Upper lobe of left lung (tissue), 6 donors: ENCODE measurements around the gene CCND1. TPM values are rescaled to one million over a fixed set of nuclear protein-coding genes. Genes with fewer than 3 reads are reported as not detected.
A peak's percentile ranks its signal among the peaks of the same experiment; 100 is the strongest.
"Not testable (repeated sequence)": the region's sequence is repeated elsewhere in the genome, so short reads cannot be mapped to it uniquely, and the experiment has no call there.

Source experiments
- ATAC-seq, 2 donors: fragments of 200-7000 bp; cut with Tn5 transposase; one replicate each; pipeline ENCODE4 v1.9.1; 2022; ENCODE audit warnings: mild to moderate bottlenecking in 2 of 2, moderate library complexity in 2 of 2; ENCODE audit not compliant: low FRiP score in 2 of 2
- DNase-seq, 2 donors: peaks; one replicate each; pipeline ENCODE4 v3.0.0-alpha.2; 2019 to 2020
- H3K27ac ChIP-seq, 4 donors: fragments of 200-600 bp; sonication (generic); one replicate each; pipeline ENCODE4 v1.5.1; 2016 to 2019
- H3K27me3 ChIP-seq, 4 donors: fragments of 200-600 bp; sonication (generic); one replicate each; pipeline ENCODE4 v1.5.1; 2017 to 2019
- H3K36me3 ChIP-seq, 4 donors: fragments of 200-600 bp; sonication (generic); one replicate each; pipeline ENCODE4 v1.5.1; 2016 to 2019
- H3K4me1 ChIP-seq, 4 donors: fragments of 200-600 bp; sonication (generic); one replicate each; pipeline ENCODE4 v1.5.1; 2018 to 2019
- H3K4me3 ChIP-seq, 4 donors: fragments of 200-600 bp; sonication (generic); one replicate each; pipeline ENCODE4 v1.5.1; 2017 to 2019; ENCODE audit warnings: mild to moderate bottlenecking in 2 of 4, moderate library complexity in 1 of 4
- H3K9me3 ChIP-seq, 4 donors: fragments of 200-600 bp; sonication (generic); one replicate each; pipeline ENCODE4 v1.5.1; 2018 to 2019
- CTCF ChIP-seq, 6 experiments: fragments of 450-650 bp in 4 of 6; fragments of 200-600 bp in 2 of 6; sonication (generic) in 2 of 6; IDR thresholded peaks; one replicate each; pipeline ENCODE4 v1.5.1; 2016 to 2019; ENCODE audit warnings: antibody characterized with exemption in 6 of 6
- EP300 ChIP-seq, 4 donors: sonication (generic); formaldehyde crosslinking; IDR thresholded peaks; one replicate each; pipeline ENCODE4 v1.5.1; 2017; ENCODE audit warnings: antibody characterized with exemption in 4 of 4, control low read depth in 2 of 4
- POLR2A ChIP-seq, 4 donors: fragments of 450-650 bp; IDR thresholded peaks; one replicate each; pipeline ENCODE4 v1.5.1; 2016 to 2017; ENCODE audit warnings: antibody characterized with exemption in 4 of 4, mild to moderate bottlenecking in 2 of 4
- POLR2AphosphoS5 ChIP-seq, 2 donors: sonication (generic); formaldehyde crosslinking; IDR thresholded peaks; one replicate each; pipeline ENCODE4 v1.5.1; 2017; ENCODE audit warnings: antibody characterized with exemption in 2 of 2
- WGBS, 2 donors: methylation state at CpG; one replicate each; pipeline ENCODE4 v1.1.5; 2017 to 2018; 5-methylcytosine and 5-hydroxymethylcytosine counted together
- total RNA-seq, 6 donors: library from RNA; depleted of rRNA in 4 of 6; stranded (reverse); fragments of >200 nt in 4 of 6; gene quantifications; one replicate each; pipeline versions ENCODE4 v1.1.0 to v1.2.1, GENCODE V29; 2016 to 2021
- donor health status: DM: no; HTN: no; CAD: no; lungs with moderate emphysema.
- donor health status: DM: no; HTN: yes; CAD: no; lungs with severe emphysema.

Gene CCND1
- total RNA-seq, 6 donors from 2014 or later = 23.0 to 404 (median 237) TPM

- H3K27ac ChIP-seq = no peak overlapping the region
- TF ChIP-seq POLR2AphosphoS5 (IDR thresholded peaks at IDR 0.05) = no peak
- no peak for TF ChIP-seq EP300 (IDR thresholded peaks at IDR 0.05)
- TF ChIP-seq POLR2A (IDR thresholded peaks at IDR 0.05) = no peak
- no peak for TF ChIP-seq CTCF (IDR thresholded peaks at IDR 0.05)
- H3K36me3 ChIP-seq = no peaks in the 10 kb centered on the region
- WGBS, 2 donors = 57 to 63% methylated on average over 8 of the region's 8 CpGs
- no peak for ATAC-seq
- H3K9me3 ChIP-seq = no peaks in the 10 kb centered on the region
- no peak for DNase-seq
- no peak overlapping the region for H3K4me3 ChIP-seq
- peaks cover 0 to 8% (median 6%) of the 10 kb centered on the region in 4 donors for H3K4me1 ChIP-seq
- no peaks in the 10 kb centered on the region for H3K27me3 ChIP-seq
These were observed 44.4 kb downstream of the CCND1 start for GRCh38 chr11:69685348-69685747.

GRCh38 chr11:69686452-69686851 is 45.5 kb downstream of the CCND1 start:
- H3K27ac ChIP-seq = no peak overlapping the region
- peaks cover 0 to 8% (median 6%) of the 10 kb centered on the region in 4 donors for H3K4me1 ChIP-seq
- no peak for ATAC-seq

GRCh38 chr11:69686856-69687255 is 45.9 kb downstream of the CCND1 start:
- Histone ChIP-seq H3K27ac (no peak overlapping the region), H3K36me3 (no peaks in the 10 kb centered on the region), H3K4me3 (no peak overlapping the region), H3K4me1 (peaks cover 0 to 8% (median 6%) of the 10 kb centered on the region in 4 donors), H3K9me3 (no peaks in the 10 kb centered on the region), H3K27me3 (no peaks in the 10 kb centered on the region)
- WGBS, 2 donors = 93% methylated on average over 7 of the region's 8 CpGs
- DNase-seq = peak in 1 of 2 donors; percentile 35
- ATAC-seq = no peak
- TF ChIP-seq POLR2AphosphoS5 (IDR thresholded peaks at IDR 0.05) = no peak
- no peak for TF ChIP-seq POLR2A (IDR thresholded peaks at IDR 0.05)
- no peak for TF ChIP-seq CTCF (IDR thresholded peaks at IDR 0.05)
- no peak for TF ChIP-seq EP300 (IDR thresholded peaks at IDR 0.05)

More at GRCh38 chr11:69686452-69686851, 45.5 kb downstream of the CCND1 start:
- DNase-seq = peak in 1 of 2 donors; percentile 37
- 73 to 94% methylated on average over 9 to 12 of the region's 13 CpGs for WGBS, 2 donors
- Histone ChIP-seq H3K27me3 (no peaks in the 10 kb centered on the region), H3K9me3 (no peaks in the 10 kb centered on the region), H3K36me3 (no peaks in the 10 kb centered on the region), H3K4me3 (no peak overlapping the region)
- TF ChIP-seq POLR2A (IDR thresholded peaks at IDR 0.05) (no peak), CTCF (IDR thresholded peaks at IDR 0.05) (no peak), POLR2AphosphoS5 (IDR thresholded peaks at IDR 0.05) (no peak), EP300 (IDR thresholded peaks at IDR 0.05) (no peak)

GRCh38 chr11:69687969-69688771 is 47.2 kb downstream of the CCND1 start:
- not testable (repeated sequence) for DNase-seq, ATAC-seq, H3K27ac ChIP-seq, H3K4me3 ChIP-seq, H3K4me1 ChIP-seq, H3K36me3 ChIP-seq, H3K27me3 ChIP-seq, H3K9me3 ChIP-seq
- WGBS, 2 donors = 63 to 67% methylated on average over 5 of the region's 5 CpGs

- H3K27me3 ChIP-seq = no peaks in the 10 kb centered on the region
- no peaks in the 10 kb centered on the region for H3K9me3 ChIP-seq
- H3K4me3 ChIP-seq = no peak overlapping the region
- H3K4me1 ChIP-seq = peaks cover 0 to 8% (median 6%) of the 10 kb centered on the region in 4 donors
- TF ChIP-seq CTCF (IDR thresholded peaks at IDR 0.05) (no peak), POLR2AphosphoS5 (IDR thresholded peaks at IDR 0.05) (no peak), POLR2A (IDR thresholded peaks at IDR 0.05) (no peak), EP300 (IDR thresholded peaks at IDR 0.05) (no peak)
- no peak overlapping the region for H3K27ac ChIP-seq
- H3K36me3 ChIP-seq = no peaks in the 10 kb centered on the region
- DNase-seq (no peak), ATAC-seq (no peak)
- 87 to 88% methylated on average over 5 of the region's 5 CpGs for WGBS, 2 donors
These were observed 48.7 kb downstream of the CCND1 start for GRCh38 chr11:69689484-69690319.
